Measurements from ENCODE around the gene UGT2A3. TPM values are rescaled to one million over a fixed set of nuclear protein-coding genes. Genes with fewer than 3 reads are reported as not detected.

The UGT2A3 gene
- under 0.01 and 0.28 TPM in 2 replicates for total RNA-seq

GRCh38 chr4:68951078-68951805 lies at the start of gene UGT2A3:
Gene UGT2A3 (minus strand): TSS chr4:68951804. CDS start chr4:68951760, 44 bp downstream.

Other genes starting within 250 kb of the UGT2A3 start
- gene UGT2B10, start 135.8 kb downstream of the UGT2A3 start, total RNA-seq: not detected in 2 replicates
- 0.19 and 0.85 TPM in 2 replicates for gene UGT2B7, start 144.7 kb upstream of the UGT2A3 start, total RNA-seq

All from regular cardiac myocyte (primary cell).